TTC549 (cell line): ENCODE results near the gene RNF2.

Experiments used
- FAIRE-seq: peaks from 2 replicates; lab custom pipeline; 2012; peaks lifted over from hg19 to GRCh38; lab: Jason Lieb, UNC

The RNF2 gene

DNA sequence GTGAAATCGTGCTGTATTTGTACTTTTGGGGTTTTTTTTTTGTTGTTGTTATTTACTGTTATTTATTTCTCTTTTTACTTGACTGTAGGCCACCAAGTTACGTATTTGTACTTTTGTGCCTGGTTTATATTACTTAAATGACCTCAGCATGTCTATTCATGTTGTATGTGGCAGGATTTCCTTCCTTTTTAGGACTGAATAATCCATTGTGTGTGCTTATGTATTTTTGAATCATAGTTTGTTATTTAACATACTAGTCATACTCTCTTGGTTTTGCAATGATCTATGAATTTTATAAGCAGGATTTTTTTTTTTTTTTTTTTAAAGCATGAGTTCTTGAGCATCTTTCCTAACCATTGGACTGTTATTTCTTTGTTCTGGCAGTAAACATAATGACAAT is 51.2 kb downstream of the RNF2 start:
- peak; percentile 78 for FAIRE-seq

DNA sequence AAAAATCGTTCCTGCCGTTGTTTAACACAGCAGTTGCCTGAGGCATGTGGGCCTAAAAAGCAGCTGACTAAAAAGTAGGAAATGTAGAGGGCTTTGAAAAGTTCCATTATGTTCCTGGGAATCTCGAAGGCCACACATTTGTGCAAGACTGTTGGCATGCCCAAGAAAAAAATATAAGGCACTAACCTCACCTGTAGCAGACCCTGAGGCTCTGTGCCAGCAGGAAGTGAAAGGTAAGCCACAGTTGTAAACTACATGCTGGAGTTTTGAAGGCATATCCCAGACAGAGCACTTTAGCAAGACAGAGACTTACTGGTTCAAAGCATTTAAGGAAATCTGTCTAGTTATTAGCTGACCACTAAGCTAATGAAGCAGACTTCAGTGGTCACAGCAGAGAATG is 58.7 kb downstream of the RNF2 start:
- no peak for FAIRE-seq

DNA sequence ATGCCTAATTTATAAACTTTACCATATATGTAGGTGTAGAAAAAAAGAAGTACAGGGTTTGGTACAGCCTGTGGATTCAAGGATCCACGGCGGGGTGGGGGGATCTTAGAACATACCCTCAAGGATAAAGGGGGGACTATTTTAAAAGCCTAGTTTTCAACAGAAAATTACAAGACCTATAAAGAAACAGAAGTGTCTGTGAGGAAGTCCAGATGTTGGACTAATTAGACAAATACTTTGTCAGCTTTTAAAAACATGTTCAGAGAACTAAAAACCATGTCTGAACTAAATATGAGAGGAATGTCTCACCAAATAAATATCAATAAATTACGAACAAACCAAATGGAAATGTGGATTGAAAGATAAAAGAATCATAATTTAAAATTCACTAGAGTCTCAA is 59.8 kb downstream of the RNF2 start:
- no peak for FAIRE-seq

DNA sequence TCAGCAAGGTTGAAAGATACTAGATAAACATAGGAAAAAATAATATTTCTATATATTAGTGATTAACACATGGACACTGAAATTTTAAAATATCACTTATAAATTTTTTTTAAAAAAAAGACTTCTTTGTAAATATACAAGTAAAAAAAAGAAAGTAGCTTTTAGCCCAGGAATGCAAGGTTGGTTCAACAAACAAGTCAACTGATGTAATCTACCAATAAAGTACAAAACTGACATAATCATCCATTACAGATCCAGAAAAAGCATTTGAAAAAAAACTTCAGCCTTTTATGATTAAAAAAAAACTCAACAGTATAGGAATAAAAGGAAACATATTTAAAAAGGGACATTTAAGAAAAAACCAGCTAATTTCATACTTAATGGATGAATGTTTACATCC is 63.0 kb downstream of the RNF2 start:
- FAIRE-seq = peak; percentile 93

GRCh38 chr1:185110145-185110544 is 64.8 kb downstream of the RNF2 start:
- no peak for FAIRE-seq

DNA sequence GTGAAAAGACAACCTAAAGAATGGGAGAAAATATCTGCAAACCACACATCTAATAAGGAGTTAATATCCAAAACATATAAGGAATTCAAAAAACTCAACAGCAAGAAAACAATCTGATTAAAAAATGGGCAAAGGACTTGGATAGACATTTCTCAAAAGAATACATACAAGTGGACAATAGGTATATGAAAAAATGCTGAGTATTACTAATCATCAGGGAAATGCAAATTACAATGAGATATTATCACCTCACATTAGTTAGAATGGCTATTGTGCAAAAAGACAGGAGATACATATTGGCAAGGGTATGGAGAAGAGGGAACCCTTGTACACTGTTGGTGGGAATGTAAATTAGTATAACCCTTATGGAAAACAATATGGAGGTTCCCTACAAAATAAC is 66.5 kb downstream of the RNF2 start:
- FAIRE-seq = no peak

- FAIRE-seq = no peak
Measured at GRCh38 chr1:185112356-185112755, 67.0 kb downstream of the RNF2 start.

DNA sequence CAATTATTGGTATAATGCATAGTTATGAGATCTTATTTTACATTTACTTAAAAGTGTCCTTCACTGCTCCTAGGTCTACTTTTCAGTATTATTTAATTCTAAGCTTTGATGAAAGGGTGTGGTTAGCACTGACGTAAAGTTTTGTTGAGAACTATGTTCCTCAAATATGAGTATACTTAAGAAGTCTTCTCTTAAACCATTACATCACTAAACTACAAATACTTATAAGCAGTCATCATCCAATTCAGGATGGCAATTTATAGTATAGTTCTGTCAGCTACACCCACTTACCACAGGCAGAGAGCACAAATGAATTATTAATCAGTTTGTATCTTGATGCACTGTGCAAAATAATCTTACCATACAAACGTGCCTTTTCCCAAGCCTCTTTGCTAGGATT is 84.3 kb downstream of the RNF2 start:
- no peak for FAIRE-seq

DNA sequence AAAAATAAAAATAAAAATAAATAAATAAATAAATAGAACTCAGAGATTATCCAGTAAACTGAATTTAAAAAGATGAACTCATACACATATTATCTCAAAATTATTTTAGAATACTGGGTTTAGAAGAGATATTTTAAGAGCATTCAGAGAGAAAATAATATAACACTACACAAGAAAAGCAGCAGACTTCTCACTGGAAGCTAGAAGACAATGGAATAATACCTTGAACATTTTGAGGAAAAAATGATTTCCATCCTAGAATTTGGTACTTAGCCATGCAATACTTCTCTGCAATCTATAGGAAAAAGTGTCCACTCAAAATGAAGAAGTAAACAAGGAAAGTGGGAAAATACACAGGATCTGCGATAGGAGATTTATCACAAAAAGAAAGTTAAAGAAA is 87.2 kb downstream of the RNF2 start:
- peak; percentile 92 for FAIRE-seq

DNA sequence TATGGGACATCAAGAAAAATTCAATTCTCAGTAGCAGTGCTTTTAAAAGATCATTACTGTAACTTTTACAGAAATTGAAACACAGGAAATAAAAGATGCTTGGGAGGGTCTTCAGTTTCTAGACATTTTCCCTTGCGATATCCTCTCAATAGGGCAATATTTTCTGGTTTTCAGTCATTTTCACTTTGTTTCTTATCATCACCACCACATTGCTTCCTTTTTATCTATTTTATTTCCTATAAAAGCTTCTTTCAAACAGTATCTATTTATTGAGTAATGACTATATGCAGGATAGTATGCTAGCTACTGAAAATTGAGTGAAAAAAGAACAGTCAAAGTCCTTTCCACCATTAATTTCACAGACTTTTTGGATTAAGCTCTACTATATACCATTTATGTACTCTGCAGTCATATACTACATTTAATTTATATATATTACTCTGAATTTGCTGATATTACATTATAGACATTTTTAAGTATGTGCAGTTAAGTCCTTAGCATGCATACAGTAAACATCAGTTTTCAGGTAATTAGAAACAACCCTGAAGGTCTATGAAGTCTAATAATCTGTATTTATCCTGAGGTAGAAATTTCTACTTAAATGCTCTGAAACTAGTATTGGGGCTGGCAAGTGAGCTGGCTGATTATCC is 92.7 kb downstream of the RNF2 start:
- peak; percentile 65 for FAIRE-seq

DNA sequence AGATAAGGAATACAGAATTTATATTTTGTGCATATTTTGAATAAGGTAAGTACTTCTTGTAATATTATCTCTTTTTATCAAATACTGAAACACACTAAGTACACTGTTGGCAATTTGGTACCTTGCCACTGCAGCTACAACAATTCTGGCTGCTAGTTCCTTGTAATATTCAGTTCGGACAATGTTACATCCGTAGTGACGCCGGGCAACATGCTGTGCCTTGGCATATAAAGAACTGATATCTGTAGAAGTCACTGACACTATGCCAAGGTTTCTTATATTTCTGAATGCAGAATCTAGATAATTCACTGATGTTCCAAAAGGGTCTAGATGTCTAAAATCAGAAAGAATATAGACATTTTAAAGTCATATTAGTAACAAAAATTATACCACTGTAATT is 93.9 kb downstream of the RNF2 start:
- no peak for FAIRE-seq

GRCh38 chr1:185144233-185144632 is 98.9 kb downstream of the RNF2 start:
- no peak for FAIRE-seq

- FAIRE-seq = no peak
Measured at GRCh38 chr1:185151215-185151614, 105.9 kb downstream of the RNF2 start.
